GM20000 (cell line): Measurements from ENCODE around the gene NELL1.

Experiments used
- DNase-seq: peaks from one replicate; pipeline ENCODE4 v3.0.0; 2012; ENCODE audit warnings: low spot score
- TF ChIP-seq, protein P1 (sequence below): IDR thresholded peaks from 2 replicates; pipeline ENCODE4 v1.5.1; 2012; ENCODE audit warnings: mild to moderate bottlenecking, control low read depth; ENCODE audit errors: extremely low read depth, missing control alignments

The NELL1 gene

DNA sequence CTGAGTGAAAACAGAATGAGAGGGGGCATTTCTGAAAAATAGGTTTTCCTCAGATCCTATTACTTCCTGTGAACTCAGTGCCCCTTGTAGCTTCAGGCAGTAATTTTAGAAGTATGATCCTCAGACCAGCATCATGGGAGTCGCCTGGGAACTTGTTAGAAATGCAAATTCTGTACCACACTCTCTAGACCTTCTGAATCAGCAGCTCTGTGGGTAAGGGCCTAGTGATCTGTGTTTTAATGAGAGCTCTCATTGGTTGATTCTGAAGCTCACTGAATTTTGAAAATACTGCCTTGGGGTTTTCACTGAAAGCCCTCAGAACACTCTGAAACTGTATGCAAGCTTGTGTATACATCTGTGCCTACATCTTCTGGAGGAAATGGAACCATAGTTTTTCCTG lies 876.3 kb downstream of the NELL1 start:
- TF ChIP-seq, protein P1, sequence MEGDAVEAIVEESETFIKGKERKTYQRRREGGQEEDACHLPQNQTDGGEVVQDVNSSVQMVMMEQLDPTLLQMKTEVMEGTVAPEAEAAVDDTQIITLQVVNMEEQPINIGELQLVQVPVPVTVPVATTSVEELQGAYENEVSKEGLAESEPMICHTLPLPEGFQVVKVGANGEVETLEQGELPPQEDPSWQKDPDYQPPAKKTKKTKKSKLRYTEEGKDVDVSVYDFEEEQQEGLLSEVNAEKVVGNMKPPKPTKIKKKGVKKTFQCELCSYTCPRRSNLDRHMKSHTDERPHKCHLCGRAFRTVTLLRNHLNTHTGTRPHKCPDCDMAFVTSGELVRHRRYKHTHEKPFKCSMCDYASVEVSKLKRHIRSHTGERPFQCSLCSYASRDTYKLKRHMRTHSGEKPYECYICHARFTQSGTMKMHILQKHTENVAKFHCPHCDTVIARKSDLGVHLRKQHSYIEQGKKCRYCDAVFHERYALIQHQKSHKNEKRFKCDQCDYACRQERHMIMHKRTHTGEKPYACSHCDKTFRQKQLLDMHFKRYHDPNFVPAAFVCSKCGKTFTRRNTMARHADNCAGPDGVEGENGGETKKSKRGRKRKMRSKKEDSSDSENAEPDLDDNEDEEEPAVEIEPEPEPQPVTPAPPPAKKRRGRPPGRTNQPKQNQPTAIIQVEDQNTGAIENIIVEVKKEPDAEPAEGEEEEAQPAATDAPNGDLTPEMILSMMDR, result no peak
- no peak for DNase-seq

GRCh38 chr11:21546703-21547102 lies 877.3 kb downstream of the NELL1 start:
- TF ChIP-seq, protein P1, result no peak
- no peak for DNase-seq

GRCh38 chr11:21552911-21553310 lies 883.5 kb downstream of the NELL1 start:
- TF ChIP-seq, protein P1, result no peak
- no peak for DNase-seq

DNA sequence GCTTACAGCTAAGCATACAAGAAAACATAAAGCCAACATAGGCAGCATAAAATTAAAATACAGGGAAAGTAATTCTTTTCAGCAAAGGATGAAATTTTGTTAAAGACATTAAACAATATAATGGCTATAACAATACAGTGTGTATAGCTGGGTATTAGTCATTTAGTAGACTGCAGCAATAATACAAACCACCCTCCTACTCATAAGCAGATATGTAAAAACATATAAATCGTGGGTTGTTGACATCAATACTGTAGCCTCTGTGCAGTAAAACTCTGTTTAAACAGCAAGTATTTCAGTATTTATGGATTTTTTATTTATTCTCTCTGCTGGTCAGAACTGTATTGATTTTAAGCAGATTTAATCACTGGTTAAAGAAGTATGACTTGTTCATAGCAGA lies 884.4 kb downstream of the NELL1 start:
- TF ChIP-seq, protein P1, result no peak
- no peak for DNase-seq

DNA sequence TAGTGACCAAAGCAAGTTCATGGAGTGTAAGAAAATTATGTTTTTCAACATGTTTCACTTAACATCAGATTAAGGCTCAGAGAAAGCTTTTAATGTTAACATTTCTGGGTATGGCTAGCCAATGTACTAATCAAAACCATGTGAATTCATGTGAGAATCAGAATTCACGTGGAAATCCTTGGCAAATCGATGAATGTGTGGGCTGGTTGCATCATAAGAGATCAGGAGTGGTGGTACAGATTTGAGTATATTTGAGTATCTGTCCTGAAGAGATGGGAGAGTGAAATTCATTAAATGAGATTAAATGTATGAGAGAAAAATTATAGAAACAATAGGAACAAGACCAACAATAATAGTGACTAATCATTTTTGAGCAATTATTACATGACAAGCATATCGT lies 884.9 kb downstream of the NELL1 start:
- no peak for DNase-seq
- TF ChIP-seq, protein P1, result no peak

GRCh38 chr11:21556926-21557325 lies 887.5 kb downstream of the NELL1 start:
- DNase-seq, result no peak
- TF ChIP-seq, protein P1, result no peak

- DNase-seq, result no peak
- TF ChIP-seq, protein P1, result no peak
Measured at GRCh38 chr11:21560466-21560975, 891.1 kb downstream of the NELL1 start.

GRCh38 chr11:21561581-21561980 lies 892.2 kb downstream of the NELL1 start:
- TF ChIP-seq, protein P1, result no peak
- DNase-seq, result no peak
